Fibroblast of peridontal ligament (primary cell): ENCODE measurements around the gene RAD51B.

Source experiments
- DNase-seq: peaks from one replicate; pipeline ENCODE4 v3.0.0-alpha.2; 2010; ENCODE audit errors: extremely low read depth

RAD51B gene

GRCh38 chr14:68362846-68363245, 543.3 kb downstream of the RAD51B start:
- no peak for DNase-seq

- DNase-seq: no peak
These were observed 543.9 kb downstream of the RAD51B start for GRCh38 chr14:68363466-68363842.

- no peak for DNase-seq
These were observed 544.5 kb downstream of the RAD51B start for GRCh38 chr14:68363843-68364767.

GRCh38 chr14:68364792-68365192, 545.2 kb downstream of the RAD51B start:
- DNase-seq: no peak

GRCh38 chr14:68365228-68365627, 545.6 kb downstream of the RAD51B start:
- DNase-seq: peak; percentile 59

DNA sequence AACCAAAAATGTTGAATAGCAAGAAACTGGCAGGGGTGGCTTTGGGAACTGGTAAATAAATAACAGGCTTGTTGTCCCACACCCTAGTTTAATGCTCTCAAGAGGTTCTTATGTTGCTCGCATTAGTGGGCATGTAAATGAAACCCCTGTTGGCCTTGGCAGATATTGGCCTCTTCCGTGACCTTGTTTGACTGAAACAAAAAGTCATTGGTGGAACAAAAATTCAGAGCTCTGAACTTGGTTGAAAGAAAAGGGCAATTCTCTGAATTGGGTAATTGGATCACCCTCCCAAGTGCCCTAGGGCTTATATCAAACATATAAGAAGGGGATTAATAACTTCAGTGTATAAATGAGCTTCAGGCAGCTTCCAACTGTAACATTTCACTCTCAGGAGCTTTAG, 547.1 kb downstream of the RAD51B start:
- no peak for DNase-seq

DNA sequence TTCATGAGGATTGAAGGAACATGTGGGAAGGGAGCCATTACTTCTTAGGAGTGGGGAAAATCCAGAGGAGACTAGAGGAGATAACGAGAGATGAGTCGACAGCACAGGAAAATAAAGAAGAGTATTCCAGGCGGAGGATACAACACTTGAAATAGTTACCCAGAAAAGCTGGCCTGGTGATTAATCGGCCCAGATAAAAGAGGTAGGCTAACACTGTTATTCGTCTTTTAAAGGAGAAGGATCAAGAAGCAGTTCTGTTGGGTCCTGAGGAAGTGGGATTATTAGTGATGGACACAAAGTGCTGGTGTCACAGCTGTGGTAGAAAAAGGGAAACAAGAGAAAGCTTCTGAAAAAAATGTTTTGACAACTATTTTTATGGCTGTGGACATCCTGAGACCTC, 548.0 kb downstream of the RAD51B start:
- DNase-seq: no peak

GRCh38 chr14:68368850-68369249, 549.3 kb downstream of the RAD51B start:
- no peak for DNase-seq

GRCh38 chr14:68369281-68370056, 549.9 kb downstream of the RAD51B start:
- no peak for DNase-seq

DNA sequence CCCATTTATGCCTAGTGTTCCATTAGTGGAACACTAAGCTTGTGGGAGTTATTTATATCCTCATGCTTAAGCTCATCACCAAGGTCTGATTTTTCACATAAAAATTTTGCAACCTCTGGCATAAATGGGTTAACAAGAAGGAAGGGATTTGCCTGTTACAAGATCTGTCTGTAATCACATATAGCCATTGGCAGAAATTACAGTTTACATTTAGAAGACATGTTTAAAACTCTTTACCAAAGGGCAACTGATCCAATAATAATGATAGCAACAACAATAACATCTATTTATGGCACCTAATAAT, 550.4 kb downstream of the RAD51B start:
- no peak for DNase-seq

DNA sequence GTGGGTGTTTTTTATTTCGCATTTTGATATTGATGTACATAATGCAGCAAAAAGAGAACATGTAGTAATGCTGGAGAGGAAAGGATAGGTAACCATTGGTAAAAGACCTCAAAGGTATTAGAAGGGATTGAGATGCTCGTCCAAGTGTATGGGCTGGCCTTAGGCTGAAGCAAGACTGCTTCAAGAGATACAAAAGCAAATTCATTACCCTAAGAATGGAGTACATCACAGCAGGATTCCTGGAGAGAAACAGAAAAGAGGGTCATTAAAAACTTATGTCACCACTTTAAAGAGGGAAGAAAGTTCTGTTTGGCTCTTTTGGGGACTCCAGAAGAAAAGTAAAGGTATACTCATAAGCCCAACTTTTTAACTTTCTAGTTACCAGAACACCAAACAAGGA, 552.8 kb downstream of the RAD51B start:
- no peak for DNase-seq

GRCh38 chr14:68373124-68373646, 553.6 kb downstream of the RAD51B start:
- DNase-seq: no peak

GRCh38 chr14:68373847-68374444, 554.4 kb downstream of the RAD51B start:
- DNase-seq: no peak

DNA sequence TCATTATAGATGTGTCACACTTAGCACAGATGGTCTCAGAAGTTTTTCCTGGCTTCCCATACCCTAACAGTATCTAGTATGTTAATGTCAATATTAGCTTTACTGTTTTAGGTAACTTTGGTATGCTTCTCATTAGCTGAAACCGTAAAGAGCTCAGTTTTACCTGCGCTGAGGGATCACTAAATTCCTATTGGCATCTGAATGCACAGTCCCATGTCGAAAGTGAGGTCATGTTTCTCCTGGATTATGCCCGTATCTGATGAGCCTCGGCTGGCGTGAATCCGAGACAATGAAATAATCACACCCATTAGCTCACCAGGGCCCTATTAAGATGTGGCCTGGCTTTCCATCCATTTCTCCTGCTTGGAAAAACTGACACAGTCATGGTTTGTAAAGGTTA, 555.1 kb downstream of the RAD51B start:
- no peak for DNase-seq

DNA sequence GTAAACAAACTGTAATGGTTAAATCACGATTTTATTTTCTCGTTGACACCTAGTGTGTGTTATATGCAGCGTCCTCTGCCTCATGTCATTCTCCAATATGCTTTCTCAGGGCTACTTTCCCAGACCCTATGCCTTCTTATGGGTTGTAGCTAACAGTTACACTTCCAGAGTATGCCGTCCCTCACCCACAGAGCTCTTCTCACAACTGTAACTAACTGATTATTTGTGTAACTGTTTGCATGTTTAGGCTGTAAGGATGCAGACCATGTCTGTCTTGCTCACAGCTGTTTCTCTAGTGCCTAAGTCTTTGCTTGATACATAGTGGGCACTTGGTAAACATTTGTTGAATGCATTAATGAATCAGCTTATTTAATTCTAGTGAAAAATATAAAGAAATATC, 555.8 kb downstream of the RAD51B start:
- no peak for DNase-seq

DNA sequence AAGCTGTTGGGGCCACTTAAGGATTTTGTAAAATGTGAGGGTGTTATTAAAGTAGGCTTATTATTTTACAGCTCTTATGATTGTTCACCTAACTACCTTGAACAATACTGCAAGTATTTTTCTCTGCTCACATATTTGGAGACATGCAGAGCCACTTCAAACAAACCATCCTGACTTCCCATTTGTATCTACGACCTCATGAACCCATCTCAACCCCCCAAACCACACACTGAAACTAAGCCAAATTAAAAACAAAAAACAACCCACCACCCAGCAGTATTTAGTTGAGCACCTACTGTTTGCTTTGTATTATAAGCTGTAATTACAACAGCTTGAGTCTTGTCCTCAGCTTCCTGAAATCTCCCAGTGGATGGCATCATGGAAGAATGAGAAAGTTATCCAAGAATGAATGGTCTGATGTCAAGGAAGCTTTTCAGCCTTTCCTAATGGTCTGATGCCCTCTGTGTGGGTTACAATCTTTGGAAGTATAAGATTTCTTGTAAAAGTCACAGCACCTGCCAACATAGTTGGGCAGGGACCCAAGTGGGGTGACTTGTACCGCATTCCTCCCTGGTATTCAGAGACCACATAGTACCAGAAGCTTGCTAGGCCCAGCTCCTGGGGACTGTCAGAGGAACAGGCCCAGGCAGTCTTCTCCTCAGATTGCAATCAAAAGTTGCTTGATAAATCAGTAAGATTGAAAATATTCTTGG, 556.6 kb downstream of the RAD51B start:
- DNase-seq: peak; percentile 39

DNA sequence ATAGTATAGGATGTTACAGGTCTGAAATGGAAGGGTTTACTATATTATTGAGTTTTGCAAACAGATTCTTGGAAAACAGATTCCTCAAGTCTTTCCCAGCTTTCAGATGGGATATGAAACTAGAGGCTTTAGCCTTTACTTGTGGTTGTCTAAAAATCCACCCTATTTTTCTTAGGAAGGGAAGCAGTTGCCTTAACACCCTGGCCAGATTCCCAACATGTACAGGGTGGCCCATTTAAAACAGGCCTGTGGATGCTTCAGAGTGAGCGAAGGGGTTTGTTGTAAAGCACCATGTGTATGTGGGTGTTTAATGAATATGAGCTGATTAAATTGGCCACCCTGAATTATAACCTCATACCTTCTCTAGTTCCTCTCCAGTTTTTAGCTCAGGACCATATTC, 557.4 kb downstream of the RAD51B start:
- DNase-seq: no peak

DNA sequence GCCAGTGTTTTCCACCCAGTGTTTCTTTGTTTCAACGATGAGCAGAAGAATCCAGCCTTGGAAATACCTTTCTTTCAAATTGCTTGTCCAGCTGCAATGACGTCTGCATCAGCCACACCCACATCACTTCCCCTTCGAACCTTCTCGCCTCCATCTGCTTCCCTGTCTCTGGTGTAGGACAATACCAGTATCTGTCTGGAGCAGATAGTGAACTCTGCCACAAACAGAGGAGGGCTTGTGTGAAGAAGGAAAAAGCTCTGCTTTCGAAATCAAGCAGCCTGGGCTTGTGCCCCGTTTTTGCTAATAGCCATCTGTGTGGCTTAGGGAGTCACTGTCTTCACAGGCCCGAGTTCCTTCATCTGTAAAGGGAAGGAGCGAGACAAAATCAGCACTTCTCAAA, 557.9 kb downstream of the RAD51B start:
- peak; percentile 30 for DNase-seq

DNA sequence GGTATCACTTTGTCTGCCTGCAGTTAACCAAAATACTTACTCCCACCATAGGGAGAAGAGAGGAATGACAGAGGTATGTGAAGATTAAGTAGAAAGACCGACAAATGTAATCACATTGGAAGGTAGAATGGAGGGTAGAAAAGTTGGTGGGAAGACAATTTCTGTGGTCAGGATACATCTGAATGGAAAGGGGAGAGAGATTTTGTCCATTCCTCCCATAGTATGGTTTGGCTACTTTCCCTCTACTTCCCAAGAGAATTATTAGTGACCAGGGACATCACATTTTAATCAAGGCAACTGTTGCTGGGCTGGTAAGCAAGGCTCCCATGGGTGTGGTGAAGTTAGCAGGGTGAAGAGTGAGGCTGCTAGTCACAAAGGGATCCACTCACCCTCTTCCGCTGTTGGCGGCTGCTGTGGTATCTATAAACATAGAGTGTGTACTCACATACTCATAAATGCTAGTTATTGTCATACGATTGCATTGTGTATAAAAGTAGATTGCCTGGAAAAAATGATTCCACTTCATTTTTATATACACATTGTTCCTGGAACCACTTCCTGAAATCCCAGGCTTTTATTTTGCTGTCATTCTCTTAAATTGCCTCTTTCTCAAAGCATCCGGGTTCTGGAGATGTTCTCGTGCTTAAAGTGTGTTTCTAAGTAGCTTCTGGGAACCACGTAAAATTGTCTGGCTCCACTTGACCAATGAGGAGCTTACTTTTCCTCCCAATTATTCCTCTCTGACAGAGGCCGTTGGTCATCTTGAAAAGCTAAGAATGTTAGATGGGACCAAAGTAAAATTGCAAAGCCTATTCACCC, 560.1 kb downstream of the RAD51B start:
- DNase-seq: peak; percentile 65

DNA sequence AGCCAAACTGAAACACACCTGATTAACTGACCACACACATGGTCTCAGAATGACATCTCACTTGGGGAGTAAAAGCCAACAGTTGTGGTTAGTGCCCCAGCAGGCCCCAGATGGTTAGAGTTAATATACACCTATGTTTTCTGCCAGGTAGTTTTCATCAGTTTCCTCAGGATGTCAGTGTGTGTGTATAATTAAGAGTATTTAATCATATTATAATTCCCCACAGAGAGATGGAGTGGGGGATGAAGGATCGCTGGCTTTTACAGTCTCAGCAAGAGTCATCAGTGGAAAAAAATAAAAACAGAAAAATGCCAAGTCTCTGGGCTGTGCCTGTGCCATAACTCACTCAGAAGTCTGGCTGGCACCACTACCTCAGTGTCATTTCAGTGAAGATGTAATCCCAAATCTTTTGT, 560.8 kb downstream of the RAD51B start:
- DNase-seq: no peak

- DNase-seq: no peak
These were observed 564.8 kb downstream of the RAD51B start for GRCh38 chr14:68384335-68384734.
